HepG2 (cell line): ENCODE results near the gene CACNA2D3. TPM values are rescaled to one million over a fixed set of nuclear protein-coding genes. Genes with fewer than 3 reads are reported as not detected.

Experiments used
- ATAC-seq: fragments of 200-7000 bp; cut with Tn5 transposase; 3 replicates; pipeline ENCODE4 v1.9.1; 2020; ENCODE audit warnings: mild to moderate bottlenecking, moderate library complexity
- BruUV-seq: library from RNA; stranded (reverse); fragments of 400-500 nt; replicated peaks from 2 replicates; lab custom pipeline; 2021; lab: Mats Ljungman, UMichigan
- CTCF ChIA-PET: fragments of 300-600 bp; formaldehyde crosslinking; extraction: SDS; loops from one replicate; lab custom pipeline; 2021; ENCODE audit warnings: low total read pairs, inconsistent platforms, low intra/inter-chr PET ratio; lab: Yijun Ruan, JAX
- POLR2A ChIA-PET: fragments of 350-600 bp; sonication (Branson Sonifier 250); formaldehyde crosslinking; loops from one replicate; lab custom pipeline; 2020; ENCODE audit warnings: antibody characterized with exemption, inconsistent platforms; lab: Yijun Ruan, JAX
- DNase-seq: peaks from one replicate; pipeline ENCODE4 v3.0.0-alpha.2; 2015; ENCODE audit warnings: low spot score
- FAIRE-seq: peaks from 3 replicates; lab custom pipeline; 2011; peaks lifted over from hg19 to GRCh38; lab: Jason Lieb, UNC
- H2AFZ ChIP-seq: one replicate; pipeline ENCODE4 v1.6.1; 2011; ENCODE audit warnings: low read length, inconsistent platforms
- H3K27ac ChIP-seq: fragments of 300-600 bp; 3 replicates; pipeline ENCODE4 v1.8.0; 2011; ENCODE audit warnings: mixed run types, mild to moderate bottlenecking, mixed read lengths, low read length, inconsistent platforms; ENCODE audit not compliant: insufficient read depth; ENCODE audit errors: extremely low read length
- H3K27me3 ChIP-seq, 2 experiments: fragments of 200-600 bp in 1 of 2; 2 replicates in 1 of 2; 3 replicates in 1 of 2; pipeline versions ENCODE4 v1.6.0 to v1.8.0; 2011; ENCODE audit warnings: low read length in 2 of 2, mild to moderate bottlenecking in 2 of 2, moderate library complexity in 2 of 2, inconsistent platforms in 1 of 2; ENCODE audit not compliant: insufficient read depth in 2 of 2, control insufficient read depth in 1 of 2
- H3K36me3 ChIP-seq, 2 experiments: fragments of 200-600 bp in 1 of 2; replicated peaks in 1 of 2; 2 replicates in 1 of 2; 3 replicates in 1 of 2; pipeline versions ENCODE4 v1.5.1 to v1.8.0; 2011; ENCODE audit warnings: low read length in 2 of 2, inconsistent platforms in 1 of 2; ENCODE audit not compliant: insufficient read depth in 2 of 2, control insufficient read depth in 1 of 2
- H3K4me1 ChIP-seq: 2 replicates; pipeline ENCODE4 v1.5.1; 2012; ENCODE audit warnings: low read length, inconsistent platforms; ENCODE audit not compliant: insufficient read depth
- H3K4me2 ChIP-seq: 2 replicates; pipeline ENCODE4 v1.6.0; 2011; ENCODE audit warnings: low read depth, low read length, inconsistent platforms
- H3K4me3 ChIP-seq, 3 experiments: fragments of 200-600 bp in 1 of 3; sonication (generic), shearing (Covaris generic) in 1 of 3; replicated peaks in 1 of 3; 2 replicates each; pipeline ENCODE4 v1.5.1; 2011 to 2016; ENCODE audit warnings: low read length in 3 of 3, inconsistent platforms in 2 of 3, low read depth in 2 of 3, mild to moderate bottlenecking in 2 of 3, control low read depth in 1 of 3, mixed read lengths in 1 of 3; ENCODE audit not compliant: insufficient read depth in 1 of 3
- H3K79me2 ChIP-seq: one replicate; pipeline ENCODE4 v1.6.1; 2011; ENCODE audit warnings: low read length, inconsistent platforms; ENCODE audit not compliant: insufficient read depth
- H3K9ac ChIP-seq: 2 replicates; pipeline ENCODE4 v1.6.0; 2011; ENCODE audit warnings: mild to moderate bottlenecking, low read depth, low read length, inconsistent platforms; ENCODE audit not compliant: insufficient read depth
- H3K9me3 ChIP-seq: 2 replicates; pipeline ENCODE4 v1.5.1; 2012; ENCODE audit warnings: mild to moderate bottlenecking, low read length
- H4K20me1 ChIP-seq: 2 replicates; pipeline ENCODE4 v1.6.0; 2011; ENCODE audit warnings: inconsistent platforms, mild to moderate bottlenecking, low read length, moderate library complexity; ENCODE audit not compliant: insufficient read depth
- ATF1 ChIP-seq: IDR thresholded peaks from 2 replicates; pipeline ENCODE4 v1.6.1; 2016; ENCODE audit warnings: mild to moderate bottlenecking, control low read depth
- BCL6 ChIP-seq: IDR thresholded peaks from 2 replicates; pipeline ENCODE4 v1.6.1; 2016; ENCODE audit warnings: missing genetic modification reagents, missing compliant biosample characterization
- FOXP1 ChIP-seq, 2 experiments: fragments of 450-650 bp in 1 of 2; IDR thresholded peaks; 2 replicates each; pipeline ENCODE4 v1.6.1; 2017 to 2018; ENCODE audit warnings: antibody characterized with exemption in 1 of 2
- MAFG ChIP-seq: sonication (generic); formaldehyde crosslinking; IDR thresholded peaks from 2 replicates; pipeline ENCODE4 v1.5.1; 2020; ENCODE audit warnings: mild to moderate bottlenecking, missing genetic modification reagents
- NCOA2 ChIP-seq: sonication (generic); formaldehyde crosslinking; IDR thresholded peaks from 2 replicates; pipeline ENCODE4 v1.8.0; 2022; ENCODE audit warnings: inconsistent platforms
- SP5 ChIP-seq: IDR thresholded peaks from 2 replicates; pipeline ENCODE4 v1.6.1; 2016; ENCODE audit warnings: low read depth, borderline replicate concordance
- TEAD2 ChIP-seq: sonication (generic); formaldehyde crosslinking; IDR thresholded peaks from 2 replicates; pipeline ENCODE4 v1.9.0; 2021; ENCODE audit warnings: missing genetic modification reagents
- ZBTB42 ChIP-seq: sonication (generic); formaldehyde crosslinking; IDR thresholded peaks from 2 replicates; pipeline ENCODE4 v1.5.0; 2020; ENCODE audit warnings: mild to moderate bottlenecking, missing genetic modification reagents
- ZNF337 ChIP-seq: sonication (generic); formaldehyde crosslinking; IDR thresholded peaks from 2 replicates; pipeline ENCODE4 v1.5.1; 2020; ENCODE audit warnings: missing genetic modification reagents, low read depth, mild to moderate bottlenecking, borderline replicate concordance
- ZNF350 ChIP-seq: sonication (generic); formaldehyde crosslinking; IDR thresholded peaks from 2 replicates; pipeline ENCODE4 v1.4.0; 2020; ENCODE audit warnings: mild to moderate bottlenecking, low read depth, missing genetic modification reagents, borderline replicate concordance
- WGBS: methylation state at CpG from one replicate; pipeline ENCODE4 v1.1.6; 2017; ENCODE audit warnings: low lambda C conversion rate; 5-methylcytosine and 5-hydroxymethylcytosine counted together
- in situ Hi-C: cut with HindIII; loops from 2 replicates; pipeline ENCODE4 v1.10.0; 2017; ENCODE audit warnings: low pct_unique_long_range_greater_than_20kb; ENCODE audit not compliant: extremely low pct_ligation_motif_present
- intact Hi-C: fragments of 100-400 bp; cut with micrococcal nuclease; formaldehyde crosslinking; loops from one replicate; pipeline ENCODE4 v1.10.0; 2022; ENCODE audit not compliant: unreplicated experiment
- polyA plus RNA-seq, 8 experiments: library from polyadenylated mRNA; depleted of rRNA in 3 of 8; stranded (reverse) in 7 of 8; unstranded in 1 of 8; fragments of >200 nt; fragmentation: Illumina TruSeq in 4 of 8; extraction: Trizol in 4 of 8; gene quantifications; 2 replicates each; pipeline versions ENCODE4 v1.2.1 to v1.2.3, GENCODE V29; 2011 to 2016; ENCODE audit warnings: low read depth in 4 of 8, missing spikeins in 1 of 8, mixed read lengths in 1 of 8; ENCODE audit not compliant: insufficient read depth in 1 of 8
- total RNA-seq, 5 experiments: library from RNA; depleted of rRNA; stranded (reverse); fragments of >200 nt; fragmentation: Illumina TruSeq; extraction: Trizol; gene quantifications; 2 replicates each; pipeline ENCODE4 v1.2.3, GENCODE V29; 2016; ENCODE audit warnings: low read depth in 1 of 5
- TF ChIP-seq, protein P1 (sequence below): IDR thresholded peaks from 2 replicates; pipeline ENCODE4 v1.6.1; 2016; ENCODE audit warnings: missing compliant biosample characterization, missing genetic modification reagents, borderline replicate concordance
- TF ChIP-seq, protein P2 (sequence below): sonication (generic); formaldehyde crosslinking; IDR thresholded peaks from 2 replicates; pipeline ENCODE4 v1.4.0; 2020; ENCODE audit warnings: missing genetic modification reagents
- TF ChIP-seq, protein P3 (sequence below): sonication (generic); formaldehyde crosslinking; IDR thresholded peaks from 2 replicates; pipeline ENCODE4 v1.4.0; 2020; ENCODE audit warnings: missing genetic modification reagents
- TF ChIP-seq, protein P4 (sequence below): sonication (generic); formaldehyde crosslinking; IDR thresholded peaks from 2 replicates; pipeline ENCODE4 v1.8.1; 2022; ENCODE audit warnings: low read depth, mild to moderate bottlenecking, missing genetic modification reagents

The CACNA2D3 gene
- total and polyA plus RNA-seq, 2 of the 13 experiments (the other 11 are each of a cell fraction or from before 2014, with no cell fraction given), result not detected

DNA sequence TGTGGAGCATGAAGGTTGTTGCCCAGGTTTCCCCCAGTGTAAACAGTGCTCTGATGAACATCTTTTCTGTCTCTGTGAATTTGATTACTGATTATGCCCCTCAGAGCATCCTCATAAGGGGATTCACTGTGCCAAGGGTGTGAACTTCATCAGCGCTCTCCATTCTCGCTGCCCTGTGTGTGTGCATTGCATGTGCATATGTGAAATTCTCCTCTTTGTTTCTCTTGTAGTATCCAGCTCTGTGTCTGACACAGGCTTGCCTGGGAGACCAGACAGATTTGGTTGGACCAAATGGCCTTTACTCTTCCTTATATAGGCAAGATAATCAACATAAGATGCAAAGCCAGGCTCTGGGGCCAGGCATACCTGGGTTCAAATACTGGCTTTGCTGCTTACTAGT is 21.9 kb downstream of the CACNA2D3 start:
- H3K4me2 ChIP-seq, result no peak overlapping the region
- no TSS peak for BruUV-seq
- ATAC-seq (no peak), FAIRE-seq (no peak), DNase-seq (no peak)
- peaks cover 0 to 4% of the 10 kb centered on the region in 2 experiments; a peak in 1 of 5 replicates for H3K27me3 ChIP-seq
- ChIA-PET POLR2A (no interaction called here), CTCF (no interaction called here)
- 0 out of 2 replicates have a peak, but pooled peaks cover under 1% of the 10 kb centered on the region for H3K4me1 ChIP-seq
- H3K4me3 ChIP-seq, result no peak overlapping the region
- intact Hi-C loops (loop anchor here (10.0 kb wide), 1 partner anchor 151 kb away; no protein-coding TSS in a partner anchor), in situ Hi-C loops (no loop called here)
- no peak overlapping the region for H3K9ac ChIP-seq
- H4K20me1 ChIP-seq, result no peaks in the 10 kb centered on the region; the same call in 1 of the 2 replicates
- no peak overlapping the region for H3K27ac ChIP-seq
- WGBS, result 8% methylated on average over 2 of the region's 2 CpGs
- no peaks in the 10 kb centered on the region for H3K36me3 ChIP-seq
- no peaks in the 10 kb centered on the region for H3K79me2 ChIP-seq
- H2AFZ ChIP-seq, result no peak overlapping the region
- H3K9me3 ChIP-seq, result no peaks in the 10 kb centered on the region
- TF ChIP-seq BCL6 (CRISPR knock-in tag), result no peak
- TF ChIP-seq MAFG (CRISPR knock-in tag), result no peak
- no peak for TF ChIP-seq ZNF350 (CRISPR knock-in tag)
- no peak for TF ChIP-seq NCOA2 (CRISPR knock-in tag)
- TF ChIP-seq FOXP1 (IDR thresholded peaks at IDR 0.05), result no peak
- TF ChIP-seq FOXP1 (CRISPR knock-in tag; IDR thresholded peaks at IDR 0.05), result no peak
- no peak for TF ChIP-seq ZBTB42
- TF ChIP-seq, protein P1, sequence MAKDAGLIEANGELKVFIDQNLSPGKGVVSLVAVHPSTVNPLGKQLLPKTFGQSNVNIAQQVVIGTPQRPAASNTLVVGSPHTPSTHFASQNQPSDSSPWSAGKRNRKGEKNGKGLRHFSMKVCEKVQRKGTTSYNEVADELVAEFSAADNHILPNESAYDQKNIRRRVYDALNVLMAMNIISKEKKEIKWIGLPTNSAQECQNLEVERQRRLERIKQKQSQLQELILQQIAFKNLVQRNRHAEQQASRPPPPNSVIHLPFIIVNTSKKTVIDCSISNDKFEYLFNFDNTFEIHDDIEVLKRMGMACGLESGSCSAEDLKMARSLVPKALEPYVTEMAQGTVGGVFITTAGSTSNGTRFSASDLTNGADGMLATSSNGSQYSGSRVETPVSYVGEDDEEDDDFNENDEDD (CRISPR knock-in tag), result no peak
- TF ChIP-seq ZNF337, result no peak
- TF ChIP-seq, protein P2, sequence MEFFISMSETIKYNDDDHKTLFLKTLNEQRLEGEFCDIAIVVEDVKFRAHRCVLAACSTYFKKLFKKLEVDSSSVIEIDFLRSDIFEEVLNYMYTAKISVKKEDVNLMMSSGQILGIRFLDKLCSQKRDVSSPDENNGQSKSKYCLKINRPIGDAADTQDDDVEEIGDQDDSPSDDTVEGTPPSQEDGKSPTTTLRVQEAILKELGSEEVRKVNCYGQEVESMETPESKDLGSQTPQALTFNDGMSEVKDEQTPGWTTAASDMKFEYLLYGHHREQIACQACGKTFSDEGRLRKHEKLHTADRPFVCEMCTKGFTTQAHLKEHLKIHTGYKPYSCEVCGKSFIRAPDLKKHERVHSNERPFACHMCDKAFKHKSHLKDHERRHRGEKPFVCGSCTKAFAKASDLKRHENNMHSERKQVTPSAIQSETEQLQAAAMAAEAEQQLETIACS, result no peak
- TF ChIP-seq, protein P3, sequence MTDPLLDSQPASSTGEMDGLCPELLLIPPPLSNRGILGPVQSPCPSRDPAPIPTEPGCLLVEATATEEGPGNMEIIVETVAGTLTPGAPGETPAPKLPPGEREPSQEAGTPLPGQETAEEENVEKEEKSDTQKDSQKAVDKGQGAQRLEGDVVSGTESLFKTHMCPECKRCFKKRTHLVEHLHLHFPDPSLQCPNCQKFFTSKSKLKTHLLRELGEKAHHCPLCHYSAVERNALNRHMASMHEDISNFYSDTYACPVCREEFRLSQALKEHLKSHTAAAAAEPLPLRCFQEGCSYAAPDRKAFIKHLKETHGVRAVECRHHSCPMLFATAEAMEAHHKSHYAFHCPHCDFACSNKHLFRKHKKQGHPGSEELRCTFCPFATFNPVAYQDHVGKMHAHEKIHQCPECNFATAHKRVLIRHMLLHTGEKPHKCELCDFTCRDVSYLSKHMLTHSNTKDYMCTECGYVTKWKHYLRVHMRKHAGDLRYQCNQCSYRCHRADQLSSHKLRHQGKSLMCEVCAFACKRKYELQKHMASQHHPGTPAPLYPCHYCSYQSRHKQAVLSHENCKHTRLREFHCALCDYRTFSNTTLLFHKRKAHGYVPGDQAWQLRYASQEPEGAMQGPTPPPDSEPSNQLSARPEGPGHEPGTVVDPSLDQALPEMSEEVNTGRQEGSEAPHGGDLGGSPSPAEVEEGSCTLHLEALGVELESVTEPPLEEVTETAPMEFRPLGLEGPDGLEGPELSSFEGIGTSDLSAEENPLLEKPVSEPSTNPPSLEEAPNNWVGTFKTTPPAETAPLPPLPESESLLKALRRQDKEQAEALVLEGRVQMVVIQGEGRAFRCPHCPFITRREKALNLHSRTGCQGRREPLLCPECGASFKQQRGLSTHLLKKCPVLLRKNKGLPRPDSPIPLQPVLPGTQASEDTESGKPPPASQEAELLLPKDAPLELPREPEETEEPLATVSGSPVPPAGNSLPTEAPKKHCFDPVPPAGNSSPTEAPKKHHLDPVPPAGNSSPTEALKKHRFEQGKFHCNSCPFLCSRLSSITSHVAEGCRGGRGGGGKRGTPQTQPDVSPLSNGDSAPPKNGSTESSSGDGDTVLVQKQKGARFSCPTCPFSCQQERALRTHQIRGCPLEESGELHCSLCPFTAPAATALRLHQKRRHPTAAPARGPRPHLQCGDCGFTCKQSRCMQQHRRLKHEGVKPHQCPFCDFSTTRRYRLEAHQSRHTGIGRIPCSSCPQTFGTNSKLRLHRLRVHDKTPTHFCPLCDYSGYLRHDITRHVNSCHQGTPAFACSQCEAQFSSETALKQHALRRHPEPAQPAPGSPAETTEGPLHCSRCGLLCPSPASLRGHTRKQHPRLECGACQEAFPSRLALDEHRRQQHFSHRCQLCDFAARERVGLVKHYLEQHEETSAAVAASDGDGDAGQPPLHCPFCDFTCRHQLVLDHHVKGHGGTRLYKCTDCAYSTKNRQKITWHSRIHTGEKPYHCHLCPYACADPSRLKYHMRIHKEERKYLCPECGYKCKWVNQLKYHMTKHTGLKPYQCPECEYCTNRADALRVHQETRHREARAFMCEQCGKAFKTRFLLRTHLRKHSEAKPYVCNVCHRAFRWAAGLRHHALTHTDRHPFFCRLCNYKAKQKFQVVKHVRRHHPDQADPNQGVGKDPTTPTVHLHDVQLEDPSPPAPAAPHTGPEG (CRISPR knock-in tag), result no peak
- TF ChIP-seq SP5 (CRISPR knock-in tag), result no peak
- TF ChIP-seq TEAD2, result no peak
- TF ChIP-seq, protein P4, sequence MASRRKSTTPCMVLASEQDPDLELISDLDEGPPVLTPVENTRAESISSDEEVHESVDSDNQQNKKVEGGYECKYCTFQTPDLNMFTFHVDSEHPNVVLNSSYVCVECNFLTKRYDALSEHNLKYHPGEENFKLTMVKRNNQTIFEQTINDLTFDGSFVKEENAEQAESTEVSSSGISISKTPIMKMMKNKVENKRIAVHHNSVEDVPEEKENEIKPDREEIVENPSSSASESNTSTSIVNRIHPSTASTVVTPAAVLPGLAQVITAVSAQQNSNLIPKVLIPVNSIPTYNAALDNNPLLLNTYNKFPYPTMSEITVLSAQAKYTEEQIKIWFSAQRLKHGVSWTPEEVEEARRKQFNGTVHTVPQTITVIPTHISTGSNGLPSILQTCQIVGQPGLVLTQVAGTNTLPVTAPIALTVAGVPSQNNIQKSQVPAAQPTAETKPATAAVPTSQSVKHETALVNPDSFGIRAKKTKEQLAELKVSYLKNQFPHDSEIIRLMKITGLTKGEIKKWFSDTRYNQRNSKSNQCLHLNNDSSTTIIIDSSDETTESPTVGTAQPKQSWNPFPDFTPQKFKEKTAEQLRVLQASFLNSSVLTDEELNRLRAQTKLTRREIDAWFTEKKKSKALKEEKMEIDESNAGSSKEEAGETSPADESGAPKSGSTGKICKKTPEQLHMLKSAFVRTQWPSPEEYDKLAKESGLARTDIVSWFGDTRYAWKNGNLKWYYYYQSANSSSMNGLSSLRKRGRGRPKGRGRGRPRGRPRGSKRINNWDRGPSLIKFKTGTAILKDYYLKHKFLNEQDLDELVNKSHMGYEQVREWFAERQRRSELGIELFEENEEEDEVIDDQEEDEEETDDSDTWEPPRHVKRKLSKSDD (CRISPR knock-in tag), result no peak
- no peak for TF ChIP-seq ATF1 (CRISPR knock-in tag)
